Right renal pelvis (tissue), 4 donors: ENCODE data around the gene TENM4. TPM values are rescaled to one million over a fixed set of nuclear protein-coding genes. Genes with fewer than 3 reads are reported as not detected.
A peak's percentile ranks its signal among the peaks of the same experiment; 100 is the strongest.

ENCODE experiments used
- DNase-seq, 4 donors: peaks; one replicate each; pipeline ENCODE4 v3.0.0-alpha.2; 2013; ENCODE audit warnings: low read depth in 4 of 4, low spot score in 3 of 4, missing footprints in 1 of 4
- polyA plus RNA-seq, 4 donors: library from polyadenylated mRNA; unstranded; fragments of 120-200 nt; gene quantifications; one replicate each; pipeline ENCODE4 v1.2.1, GENCODE V29; 2013; ENCODE audit not compliant: insufficient read length in 4 of 4

Gene TENM4
- polyA plus RNA-seq, 4 donors: 19.9 to 26.6 (median 22.0) TPM

DNA sequence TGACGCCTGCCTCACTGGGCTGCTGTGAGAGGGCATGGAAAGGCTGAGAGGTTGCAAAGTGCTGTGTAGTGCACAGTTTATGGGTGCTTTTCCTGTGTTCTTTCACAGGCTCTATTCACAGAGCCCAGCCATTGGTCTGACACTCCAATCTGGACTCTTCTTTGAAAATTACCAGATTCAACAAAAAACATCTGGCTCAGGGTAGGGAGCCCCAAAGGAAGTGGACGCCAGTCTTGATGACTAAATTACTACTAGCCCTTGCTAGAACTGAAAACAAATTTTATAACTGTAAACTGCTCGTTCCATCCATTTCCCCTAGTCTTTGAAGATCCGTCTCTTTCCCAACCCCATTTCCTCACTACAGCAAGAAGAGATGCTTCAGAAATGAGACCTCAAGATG, 178.6 kb downstream of the TENM4 start:
- DNase-seq: no peak

DNA sequence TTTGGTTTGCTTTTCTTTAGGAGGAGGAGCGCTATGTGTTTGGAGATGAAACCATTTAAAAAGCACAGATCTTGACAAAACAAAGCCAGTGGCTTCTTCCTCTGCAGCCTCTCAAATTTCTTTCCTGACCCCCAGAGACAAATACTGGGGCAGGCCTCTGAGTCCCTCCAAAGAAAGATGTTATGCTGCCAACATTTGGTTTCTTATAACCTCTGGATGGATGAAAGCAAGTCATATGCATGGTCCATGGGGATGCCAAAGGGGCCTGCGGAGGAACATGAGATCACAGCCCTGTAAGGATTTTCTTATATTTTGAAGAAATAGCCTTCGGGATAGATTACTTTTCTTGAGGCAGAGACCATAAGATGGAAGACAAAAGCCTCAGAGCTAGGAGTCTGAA, 179.1 kb downstream of the TENM4 start:
- DNase-seq: no peak

DNA sequence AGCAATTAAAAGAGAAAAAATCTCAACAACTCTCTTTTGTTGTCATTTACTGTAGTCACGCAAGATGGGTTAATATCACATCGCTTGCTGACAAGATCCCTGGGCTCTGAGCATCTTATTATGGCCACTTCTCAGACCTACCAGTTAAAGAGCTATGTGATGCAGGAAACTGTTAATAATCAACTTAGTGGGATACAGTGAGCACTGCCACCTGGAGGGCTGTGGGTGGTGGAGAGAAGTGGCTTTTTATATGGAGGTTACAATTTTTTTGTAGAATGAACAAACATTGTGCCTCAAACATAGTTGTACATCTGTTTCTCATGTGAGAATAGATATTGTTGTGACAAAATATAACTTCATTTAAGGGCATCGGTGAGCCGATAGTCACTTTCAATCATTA, 181.0 kb downstream of the TENM4 start:
- DNase-seq: no peak

DNA sequence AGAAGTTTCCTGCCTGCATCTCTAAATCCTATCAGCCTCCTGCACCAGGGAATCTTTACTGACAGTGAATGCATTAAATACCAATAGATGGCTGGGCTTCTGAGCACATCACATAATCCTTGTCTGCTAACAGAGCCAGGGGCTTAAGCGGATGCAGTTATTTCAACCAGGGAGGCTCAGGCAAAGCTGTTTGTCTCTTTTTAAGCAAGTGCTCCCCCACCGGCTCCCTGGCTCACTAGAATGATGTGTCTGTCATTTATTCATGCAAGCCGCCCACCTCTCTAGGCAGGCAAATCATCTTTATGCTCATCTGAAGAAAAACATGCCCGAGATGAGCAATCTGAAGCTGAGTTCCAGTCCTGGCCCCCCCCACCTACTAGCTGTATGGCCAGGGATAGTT, 182.3 kb downstream of the TENM4 start:
- DNase-seq: no peak

DNA sequence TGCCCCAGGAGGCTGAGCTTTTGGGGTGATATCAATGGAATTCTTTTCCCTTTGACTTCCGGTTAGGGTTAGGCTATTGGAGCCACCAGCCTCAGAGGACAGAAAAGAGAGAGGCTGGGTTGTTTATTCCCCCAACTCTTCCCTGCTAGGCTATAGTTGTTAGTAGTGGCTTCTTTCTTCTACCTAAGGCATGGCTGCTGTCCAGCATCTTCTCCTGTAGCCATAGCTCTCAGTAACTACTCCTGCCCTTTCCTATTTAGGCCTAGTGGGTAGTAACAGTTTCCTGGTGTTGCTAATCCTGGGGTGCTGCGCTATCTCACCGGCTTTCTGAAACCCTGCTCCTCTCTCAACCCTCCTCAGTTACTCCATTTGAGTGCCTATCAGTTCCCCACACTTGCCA, 184.9 kb downstream of the TENM4 start:
- no peak for DNase-seq

DNA sequence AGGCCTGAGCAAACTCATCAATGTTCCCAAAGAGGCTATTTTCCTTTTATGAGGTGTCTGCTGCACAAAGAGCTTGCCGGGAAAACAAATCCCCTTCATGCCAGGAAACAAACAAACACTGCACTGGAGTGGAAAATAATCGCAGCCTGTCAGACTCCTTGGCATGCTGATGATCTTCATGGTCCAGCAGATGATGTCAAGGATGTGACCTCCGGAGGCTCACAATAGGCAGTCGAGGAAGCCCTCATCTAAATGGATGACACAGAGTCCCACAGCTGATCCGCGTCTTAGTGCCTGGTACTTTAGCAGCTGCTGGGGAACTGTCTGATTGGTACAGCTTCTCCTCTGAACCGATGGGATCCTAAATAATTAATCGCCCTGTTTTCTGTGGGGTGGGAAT, 187.6 kb downstream of the TENM4 start:
- DNase-seq: no peak

DNA sequence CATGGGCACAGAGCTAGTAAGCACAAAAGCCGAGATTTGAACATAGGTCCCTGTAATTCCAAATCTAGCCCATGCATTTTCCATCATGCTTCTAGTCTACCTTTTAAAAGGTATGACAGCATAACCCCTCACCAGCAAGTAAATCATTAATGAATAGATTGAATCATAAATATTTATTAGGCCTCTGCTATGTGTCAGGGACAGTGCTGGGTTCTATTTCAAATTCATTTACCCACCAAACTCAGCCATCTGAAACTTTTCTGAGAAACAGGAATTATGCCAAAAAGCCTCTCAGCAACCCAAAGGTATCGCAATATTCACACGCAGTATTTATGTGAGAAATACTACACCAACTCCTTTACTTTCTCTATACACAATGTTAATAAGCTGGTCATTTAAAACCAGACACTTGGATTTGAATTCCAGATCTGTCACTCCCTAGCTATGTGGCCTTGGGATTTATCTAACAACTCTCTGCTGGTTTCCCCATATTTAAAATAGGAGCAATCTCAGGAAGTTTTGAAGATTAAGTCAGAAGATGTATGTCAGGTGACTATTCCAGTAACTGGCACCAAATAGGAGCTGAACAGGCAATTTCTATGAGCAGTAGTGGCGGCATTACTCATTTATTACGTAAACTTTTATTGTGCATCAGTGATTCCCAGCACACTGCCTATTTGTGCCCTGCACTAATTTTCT, 191.4 kb downstream of the TENM4 start:
- no peak for DNase-seq

DNA sequence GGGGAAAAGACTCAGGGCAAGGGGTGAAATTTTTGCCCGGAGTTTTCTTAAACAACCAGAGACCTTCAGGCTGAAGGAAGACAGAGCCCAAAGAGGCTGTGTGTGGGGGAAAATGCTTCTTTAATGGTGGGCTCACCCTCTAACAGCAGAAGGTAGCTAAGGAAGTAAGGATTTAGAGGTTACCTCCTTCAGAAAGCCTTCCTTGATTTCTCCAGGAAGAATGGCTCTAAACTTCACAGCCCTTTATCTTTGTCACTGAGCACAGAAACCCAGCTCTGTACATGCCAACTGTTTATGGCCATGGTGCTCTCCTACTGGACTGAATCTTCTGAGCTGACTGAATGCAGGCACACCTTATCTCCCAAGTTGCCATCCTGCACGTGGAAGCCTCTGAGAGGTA, 196.0 kb downstream of the TENM4 start:
- no peak for DNase-seq

DNA sequence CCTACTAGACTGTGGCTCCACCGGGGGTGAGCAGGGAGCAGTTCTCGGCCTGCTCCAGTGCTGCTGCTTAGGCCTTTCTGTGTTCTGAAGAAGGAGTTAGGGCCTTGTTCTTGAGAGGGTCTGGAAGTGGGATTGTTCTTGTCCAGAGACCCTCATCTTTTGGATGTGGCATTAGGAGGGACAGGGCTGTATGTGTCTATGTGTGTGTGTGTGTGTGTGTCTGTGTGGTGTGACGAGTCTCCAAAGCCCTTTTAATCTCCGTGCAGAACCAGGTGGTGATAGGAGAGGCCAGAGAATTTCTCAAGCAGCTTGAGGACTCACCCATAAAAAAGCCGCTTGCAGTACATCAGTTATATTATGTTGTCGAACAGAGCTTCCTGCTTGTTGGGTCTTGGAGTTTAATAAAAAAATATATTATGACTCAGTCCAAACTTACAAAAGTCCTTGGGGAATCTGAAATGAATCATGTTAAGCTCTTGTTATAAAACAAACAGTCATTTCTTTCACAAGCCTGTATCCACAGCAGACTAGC, 196.5 kb downstream of the TENM4 start:
- DNase-seq: peak in 2 of 4 donors; percentile 67 to 69

DNA sequence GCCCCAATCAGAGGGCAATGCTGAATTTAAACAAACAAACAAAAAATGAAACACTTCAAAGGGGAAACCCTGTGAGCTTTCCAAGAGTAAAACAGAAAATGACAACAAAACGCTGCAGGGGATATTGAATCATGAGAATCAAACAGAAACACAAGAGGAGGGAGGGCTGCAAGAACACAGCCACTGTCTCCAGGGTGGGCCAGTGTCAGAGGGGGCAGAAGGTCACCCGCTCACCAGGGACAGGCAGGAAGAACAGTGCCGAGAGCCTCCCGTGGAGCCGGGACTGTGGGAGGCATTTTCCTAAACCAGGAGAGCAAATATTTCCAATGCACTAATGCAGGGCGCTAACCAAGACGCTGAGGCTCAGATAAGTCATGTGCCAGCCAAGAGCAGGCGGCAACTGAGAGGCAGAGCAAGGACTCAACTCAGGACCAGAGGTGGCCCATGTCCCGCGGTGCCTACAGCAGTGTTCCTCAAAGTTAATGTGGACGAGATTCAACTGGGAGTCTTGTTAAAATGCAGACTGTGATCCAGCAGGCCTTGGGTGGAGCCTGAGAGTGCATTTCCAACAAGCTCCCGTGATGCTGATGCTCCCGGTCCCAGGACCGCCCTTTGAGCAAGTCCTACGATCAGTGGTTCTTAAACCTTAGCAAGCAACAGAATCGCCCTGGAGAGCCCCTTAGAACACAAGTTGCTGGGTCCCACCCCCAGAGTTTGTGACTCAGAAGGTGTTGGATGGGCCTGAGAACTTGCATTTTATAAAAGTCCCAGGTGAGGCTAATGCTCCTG, 197.2 kb downstream of the TENM4 start:
- DNase-seq: no peak

DNA sequence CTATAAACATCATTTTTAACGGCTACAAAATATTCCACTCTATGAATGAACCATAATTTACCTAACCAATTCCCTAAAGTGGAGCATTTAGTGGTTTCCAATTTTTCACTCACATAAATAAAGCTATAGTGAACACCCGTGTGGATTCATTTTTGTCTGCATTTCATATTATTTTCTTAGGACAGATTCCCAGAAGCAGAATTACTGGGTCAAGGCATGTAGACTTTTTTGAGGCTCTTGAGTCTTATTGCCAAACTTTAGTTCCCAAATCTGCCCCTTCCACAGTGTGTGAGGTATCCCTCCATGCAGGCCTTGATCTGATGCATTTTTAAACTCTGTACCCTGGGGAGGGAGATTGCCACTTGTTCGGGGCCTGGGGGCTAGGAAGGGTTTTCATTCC, 198.2 kb downstream of the TENM4 start:
- no peak for DNase-seq

DNA sequence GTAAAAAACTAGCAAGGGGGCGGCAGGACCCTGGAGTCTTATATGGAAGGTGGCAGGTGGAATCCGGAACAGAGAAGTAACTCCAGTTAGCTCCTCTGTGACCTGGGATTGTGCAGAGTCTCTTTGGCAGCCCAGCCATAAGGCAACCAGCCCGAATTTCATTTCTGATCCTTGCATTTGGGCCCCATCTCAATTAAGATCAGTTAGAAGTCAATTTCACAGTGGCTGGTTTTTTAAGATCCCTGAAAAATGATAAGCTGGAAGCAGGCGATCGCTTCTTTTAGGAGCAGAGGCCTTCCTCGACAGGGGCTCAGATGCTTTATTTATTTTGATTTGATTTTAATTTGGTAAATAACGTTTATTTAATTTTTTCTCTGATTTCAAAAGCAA, 199.0 kb downstream of the TENM4 start:
- no peak for DNase-seq

DNA sequence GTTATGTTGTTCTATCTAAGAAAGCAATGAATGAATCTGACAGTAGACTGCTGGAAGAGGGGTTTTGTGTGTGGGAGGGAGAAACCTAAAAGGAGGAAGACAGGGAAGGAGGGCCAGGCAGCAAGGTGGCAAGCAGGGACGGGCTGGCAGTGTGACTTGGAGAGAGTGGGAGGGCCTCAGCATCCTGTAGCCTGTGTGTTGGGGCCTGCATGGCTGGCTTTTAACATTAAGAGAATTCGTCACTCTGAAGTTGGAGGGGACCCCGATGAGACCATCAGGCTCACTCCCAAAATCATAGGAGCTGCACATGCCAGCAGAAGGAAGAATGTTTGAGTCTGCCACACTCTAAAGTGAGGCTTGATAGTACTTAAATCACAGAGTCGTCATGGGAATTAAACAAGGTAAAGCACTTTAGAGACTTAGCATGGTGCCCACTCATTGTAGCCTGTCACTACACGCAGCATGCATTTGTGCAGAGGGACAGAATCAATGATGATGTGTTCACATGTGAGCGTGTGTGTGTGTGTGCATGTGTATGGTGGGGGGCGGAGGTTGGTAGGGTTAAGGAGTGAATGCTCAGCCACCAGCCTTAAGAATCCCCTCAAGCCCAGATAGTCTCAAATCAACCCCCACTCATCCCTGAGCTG, 199.5 kb downstream of the TENM4 start:
- DNase-seq: no peak

DNA sequence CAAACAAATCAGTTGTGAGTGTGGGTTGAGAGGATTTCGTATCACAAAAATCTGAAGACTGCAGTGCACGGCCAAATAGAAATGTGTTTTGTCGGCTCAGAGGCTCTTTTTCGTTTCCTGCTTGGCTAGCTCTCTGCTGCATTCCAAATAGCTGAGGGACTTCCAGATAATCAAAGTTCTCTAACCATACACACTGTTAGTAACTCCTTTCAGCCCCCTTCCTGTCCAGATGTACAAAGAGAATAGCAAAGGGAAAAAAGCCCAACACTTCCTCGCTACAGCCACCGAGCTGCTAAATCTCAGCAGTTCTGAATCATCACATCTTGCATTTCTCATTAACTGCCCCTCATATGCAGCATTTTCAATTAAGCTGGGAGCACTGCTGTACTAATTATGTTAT, 203.1 kb downstream of the TENM4 start:
- DNase-seq: no peak

DNA sequence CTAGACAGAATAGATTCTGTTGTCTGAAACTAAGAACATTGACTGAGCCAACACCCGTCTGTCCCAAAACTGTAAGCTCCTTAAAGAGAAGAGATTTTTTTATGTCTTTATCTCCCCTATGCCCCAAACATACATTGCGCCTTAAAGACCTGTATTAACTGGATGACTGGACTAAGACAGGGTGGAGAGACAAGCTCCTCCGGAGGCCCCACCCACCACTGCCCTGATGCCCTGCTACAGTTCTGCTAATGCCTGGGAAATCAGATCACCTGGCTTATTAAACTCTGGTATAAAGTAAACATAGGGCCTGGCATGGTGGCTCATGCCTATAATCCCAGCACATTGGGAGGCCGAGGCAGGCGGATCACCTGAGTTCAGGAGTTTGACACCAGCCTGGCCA, 203.7 kb downstream of the TENM4 start:
- no peak for DNase-seq

DNA sequence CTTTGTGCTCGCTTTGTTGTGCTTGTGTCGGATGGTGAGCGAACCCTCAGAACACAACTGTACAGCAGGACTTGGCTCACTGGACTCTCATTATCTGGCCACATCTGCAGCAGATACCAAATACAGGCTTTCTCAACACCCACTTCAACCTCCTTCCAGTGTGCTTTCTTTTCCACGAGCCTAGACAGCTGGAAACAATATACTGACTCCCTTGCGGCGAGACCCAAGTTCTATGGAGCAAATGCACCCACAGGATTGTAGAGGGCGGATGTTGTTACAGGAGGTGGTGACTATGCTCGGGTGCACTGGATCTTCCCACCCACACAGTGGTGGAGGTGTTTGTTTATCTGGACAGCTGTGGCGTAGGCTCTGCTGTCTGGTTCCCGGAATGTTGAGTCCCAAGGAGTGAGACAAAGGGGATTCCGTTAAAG, 204.3 kb downstream of the TENM4 start:
- DNase-seq: no peak

DNA sequence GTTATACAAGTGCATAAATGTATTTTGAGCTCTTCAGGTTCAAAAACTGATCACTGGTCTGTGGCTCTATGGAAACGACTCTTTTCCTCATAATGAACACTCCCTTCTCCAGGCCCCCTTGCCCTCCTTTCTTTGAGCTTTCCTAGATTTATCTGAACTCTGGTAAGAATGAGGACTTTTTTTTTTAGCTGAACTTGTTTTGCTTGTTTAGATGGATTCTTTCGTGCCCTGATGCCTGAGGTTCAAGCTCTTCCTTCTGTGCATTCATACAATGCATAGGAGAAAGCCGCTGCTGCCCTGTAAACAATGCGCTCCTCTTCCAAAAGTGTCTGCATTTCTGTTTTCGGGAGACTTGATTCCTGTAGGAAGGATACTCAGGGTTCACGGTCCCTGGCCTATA, 205.1 kb downstream of the TENM4 start:
- no peak for DNase-seq

DNA sequence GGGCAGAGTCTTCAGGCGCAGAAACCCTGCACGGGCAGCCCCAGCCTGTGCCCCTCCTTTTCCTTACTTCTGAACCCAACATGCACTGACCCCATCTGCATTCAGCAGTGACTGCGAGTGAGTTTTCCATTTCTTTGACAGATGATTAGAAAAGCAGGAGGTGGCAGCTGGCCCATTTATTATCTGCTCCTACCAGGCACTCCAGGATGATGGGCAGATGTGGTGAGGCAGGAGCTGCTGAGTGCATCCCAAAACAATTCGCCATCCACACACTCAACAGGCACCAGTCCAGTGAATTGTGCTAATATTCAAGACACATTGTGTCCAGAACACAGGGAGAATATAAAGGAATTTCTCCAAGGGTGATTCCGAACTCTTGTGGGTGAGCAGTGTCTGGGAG, 208.5 kb downstream of the TENM4 start:
- no peak for DNase-seq

DNA sequence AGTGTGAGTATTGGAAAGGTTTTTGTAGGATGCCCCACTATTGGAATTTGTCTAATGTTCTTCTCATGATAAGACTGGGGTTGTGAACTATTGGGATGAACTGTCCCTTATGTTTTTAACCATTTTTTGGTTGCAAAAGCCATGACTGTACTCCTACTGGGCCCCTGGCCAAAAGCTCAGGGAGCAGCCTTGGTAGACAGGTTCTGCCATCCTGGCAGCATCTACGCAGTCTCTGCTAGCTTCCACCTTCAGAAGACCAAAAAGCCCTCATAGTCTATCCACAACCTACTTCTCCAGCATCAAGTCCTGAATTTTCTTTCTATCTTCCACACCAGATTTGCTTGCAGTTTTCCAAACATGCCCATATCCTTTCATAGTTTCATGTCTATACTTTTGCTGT, 211.8 kb downstream of the TENM4 start:
- DNase-seq: no peak

DNA sequence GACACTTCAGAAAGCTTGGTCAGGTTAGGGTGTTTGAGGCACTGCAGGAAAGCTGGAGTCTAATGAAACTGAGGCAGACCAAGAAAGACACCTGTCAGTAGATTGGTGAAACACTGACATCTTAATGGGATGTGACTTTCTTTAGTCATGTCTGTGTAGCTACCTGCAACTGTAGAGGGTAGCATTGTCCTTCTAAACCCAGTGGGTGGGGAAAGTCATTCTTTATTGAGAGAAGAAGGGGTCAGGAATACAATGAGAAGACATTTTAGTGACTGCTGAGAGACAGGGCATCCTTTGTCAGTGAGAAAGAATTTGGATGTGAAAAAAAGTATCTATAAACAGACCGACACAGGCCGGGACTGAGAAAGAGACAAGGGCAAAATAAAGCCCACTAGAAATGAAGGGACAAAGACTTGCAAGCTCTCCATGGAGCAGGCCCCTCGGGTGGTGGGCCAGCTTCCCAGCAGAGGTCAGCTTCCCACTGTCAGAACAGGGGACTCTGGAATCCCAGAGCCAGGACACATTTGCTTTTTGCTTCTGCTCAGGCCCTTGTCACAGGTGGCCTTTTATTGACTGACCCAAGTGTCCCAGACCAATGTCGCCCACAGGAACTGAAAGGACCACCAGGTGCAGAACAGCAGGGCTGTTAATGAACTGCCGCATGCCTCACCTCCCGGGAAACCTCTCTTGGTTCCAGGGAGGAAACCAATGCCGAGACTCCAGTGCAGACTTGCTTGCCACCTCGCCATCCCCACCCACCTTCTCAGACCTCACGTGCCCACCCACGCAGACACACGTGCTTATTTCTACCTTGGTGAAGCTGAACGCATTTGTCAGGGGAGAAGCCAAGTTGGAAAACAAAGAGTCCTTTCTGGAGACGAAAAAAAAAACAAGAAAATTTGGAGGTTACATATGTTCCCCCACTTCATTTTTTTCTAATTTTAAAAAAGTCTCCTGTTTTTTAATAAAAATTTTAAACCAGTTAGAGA, 212.8 kb downstream of the TENM4 start:
- no peak for DNase-seq
